HUES6 (cell line): ENCODE results near the gene EPB41L4A.

Experiments
- H3K27ac ChIP-seq: 2 replicates; pipeline ENCODE4 v1.7.0; 2013; ENCODE audit warnings: low read depth, mild to moderate bottlenecking, low read length, inconsistent platforms
- H3K27me3 ChIP-seq: 2 replicates; pipeline ENCODE4 v1.6.1; 2013; ENCODE audit warnings: low read length; ENCODE audit not compliant: control insufficient read depth, insufficient read depth
- H3K36me3 ChIP-seq: 2 replicates; pipeline ENCODE4 v1.6.1; 2013; ENCODE audit warnings: low read length; ENCODE audit not compliant: control insufficient read depth, insufficient read depth
- H3K4me1 ChIP-seq: 2 replicates; pipeline ENCODE4 v1.6.1; 2013; ENCODE audit warnings: low read length; ENCODE audit not compliant: control insufficient read depth, insufficient read depth
- H3K4me3 ChIP-seq: 2 replicates; pipeline ENCODE4 v1.5.1; 2013; ENCODE audit warnings: low read depth, low read length
- H3K9ac ChIP-seq: one replicate; pipeline ENCODE4 v1.6.1; 2013; ENCODE audit warnings: mild to moderate bottlenecking, low read length
- H3K9me3 ChIP-seq: 2 replicates; pipeline ENCODE4 v1.6.1; 2013; ENCODE audit warnings: low read depth, low read length; ENCODE audit not compliant: control insufficient read depth, insufficient read depth

EPB41L4A gene

GRCh38 chr5:112276991-112277390 lies 142.1 kb downstream of the EPB41L4A start:
- H3K9ac ChIP-seq = no peak overlapping the region
- no peaks in the 10 kb centered on the region for H3K4me1 ChIP-seq
- no peaks in the 10 kb centered on the region for H3K36me3 ChIP-seq
- H3K27ac ChIP-seq = no peak overlapping the region
- H3K9me3 ChIP-seq = no peaks in the 10 kb centered on the region
- H3K27me3 ChIP-seq = no peaks in the 10 kb centered on the region
- H3K4me3 ChIP-seq = no peak overlapping the region

- Histone ChIP-seq H3K27ac (no peak overlapping the region), H3K4me1 (no peaks in the 10 kb centered on the region), H3K4me3 (no peak overlapping the region), H3K9ac (no peak overlapping the region), H3K9me3 (no peaks in the 10 kb centered on the region), H3K36me3 (no peaks in the 10 kb centered on the region), H3K27me3 (no peaks in the 10 kb centered on the region)
Measured at GRCh38 chr5:112275671-112276070, 143.4 kb downstream of the EPB41L4A start.

- no peaks in the 10 kb centered on the region for H3K27me3 ChIP-seq
- H3K27ac ChIP-seq = no peak overlapping the region
- H3K4me1 ChIP-seq = no peaks in the 10 kb centered on the region
- no peaks in the 10 kb centered on the region for H3K9me3 ChIP-seq
- H3K4me3 ChIP-seq = no peak overlapping the region
- no peak overlapping the region for H3K9ac ChIP-seq
- H3K36me3 ChIP-seq = no peaks in the 10 kb centered on the region
Measured at GRCh38 chr5:112270299-112271293, 148.5 kb downstream of the EPB41L4A start.

GRCh38 chr5:112267231-112267630 lies 151.8 kb downstream of the EPB41L4A start:
- Histone ChIP-seq H3K27me3 (no peaks in the 10 kb centered on the region), H3K27ac (no peak overlapping the region), H3K9me3 (no peaks in the 10 kb centered on the region), H3K9ac (no peak overlapping the region), H3K36me3 (no peaks in the 10 kb centered on the region), H3K4me1 (no peaks in the 10 kb centered on the region), H3K4me3 (no peak overlapping the region)

- H3K4me3 ChIP-seq = no peak overlapping the region
- no peak overlapping the region for H3K27ac ChIP-seq
- no peaks in the 10 kb centered on the region for H3K36me3 ChIP-seq
- no peaks in the 10 kb centered on the region for H3K9me3 ChIP-seq
- H3K9ac ChIP-seq = no peak overlapping the region
- H3K4me1 ChIP-seq = no peaks in the 10 kb centered on the region
- no peaks in the 10 kb centered on the region for H3K27me3 ChIP-seq
Measured at GRCh38 chr5:112264666-112265065, 154.4 kb downstream of the EPB41L4A start.

GRCh38 chr5:112264151-112264550 lies 154.9 kb downstream of the EPB41L4A start:
- no peak overlapping the region for H3K4me3 ChIP-seq
- no peaks in the 10 kb centered on the region for H3K4me1 ChIP-seq
- no peak overlapping the region for H3K9ac ChIP-seq
- H3K36me3 ChIP-seq = no peaks in the 10 kb centered on the region
- H3K27ac ChIP-seq = no peak overlapping the region
- H3K9me3 ChIP-seq = no peaks in the 10 kb centered on the region
- H3K27me3 ChIP-seq = no peaks in the 10 kb centered on the region

GRCh38 chr5:112263469-112263868 lies 155.6 kb downstream of the EPB41L4A start:
- no peaks in the 10 kb centered on the region for H3K4me1 ChIP-seq
- no peaks in the 10 kb centered on the region for H3K9me3 ChIP-seq
- H3K9ac ChIP-seq = no peak overlapping the region
- H3K27ac ChIP-seq = no peak overlapping the region
- H3K27me3 ChIP-seq = no peaks in the 10 kb centered on the region
- no peak overlapping the region for H3K4me3 ChIP-seq
- no peaks in the 10 kb centered on the region for H3K36me3 ChIP-seq

- H3K9ac ChIP-seq = no peak overlapping the region
- H3K27me3 ChIP-seq = no peaks in the 10 kb centered on the region
- no peaks in the 10 kb centered on the region for H3K36me3 ChIP-seq
- no peaks in the 10 kb centered on the region for H3K9me3 ChIP-seq
- H3K4me1 ChIP-seq = peaks cover 8% of the 10 kb centered on the region; the same call in 1 of the 2 replicates
- H3K27ac ChIP-seq = no peak overlapping the region
- H3K4me3 ChIP-seq = no peak overlapping the region
Measured at GRCh38 chr5:112258571-112258970, 160.5 kb downstream of the EPB41L4A start.

- H3K9me3 ChIP-seq = no peaks in the 10 kb centered on the region
- no peak overlapping the region for H3K27ac ChIP-seq
- H3K4me3 ChIP-seq = no peak overlapping the region
- no peaks in the 10 kb centered on the region for H3K36me3 ChIP-seq
- no peak overlapping the region for H3K9ac ChIP-seq
- no peaks in the 10 kb centered on the region for H3K27me3 ChIP-seq
- peaks cover 8% of the 10 kb centered on the region; the same call in 1 of the 2 replicates for H3K4me1 ChIP-seq
Measured at GRCh38 chr5:112257976-112258375, 161.1 kb downstream of the EPB41L4A start.

GRCh38 chr5:112257005-112257404 lies 162.1 kb downstream of the EPB41L4A start:
- no peak overlapping the region for H3K4me3 ChIP-seq
- H3K9ac ChIP-seq = no peak overlapping the region
- H3K9me3 ChIP-seq = no peaks in the 10 kb centered on the region
- H3K27ac ChIP-seq = no peak overlapping the region
- peaks cover 8% of the 10 kb centered on the region; the same call in 1 of the 2 replicates for H3K4me1 ChIP-seq
- H3K27me3 ChIP-seq = no peaks in the 10 kb centered on the region
- H3K36me3 ChIP-seq = no peaks in the 10 kb centered on the region

GRCh38 chr5:112254303-112254702 lies 164.8 kb downstream of the EPB41L4A start:
- no peak overlapping the region for H3K27ac ChIP-seq
- no peak overlapping the region for H3K4me3 ChIP-seq
- no peaks in the 10 kb centered on the region for H3K36me3 ChIP-seq
- H3K9me3 ChIP-seq = no peaks in the 10 kb centered on the region
- H3K4me1 ChIP-seq = peaks cover 8% of the 10 kb centered on the region; the same call in 1 of the 2 replicates
- H3K9ac ChIP-seq = no peak overlapping the region
- no peaks in the 10 kb centered on the region for H3K27me3 ChIP-seq
